ENCODE data around the gene C1QTNF12.
"Not testable (repeated sequence)": the region's sequence is repeated elsewhere in the genome, so short reads cannot be mapped to it uniquely, and the experiment has no call there.

C1QTNF12 gene

DNA sequence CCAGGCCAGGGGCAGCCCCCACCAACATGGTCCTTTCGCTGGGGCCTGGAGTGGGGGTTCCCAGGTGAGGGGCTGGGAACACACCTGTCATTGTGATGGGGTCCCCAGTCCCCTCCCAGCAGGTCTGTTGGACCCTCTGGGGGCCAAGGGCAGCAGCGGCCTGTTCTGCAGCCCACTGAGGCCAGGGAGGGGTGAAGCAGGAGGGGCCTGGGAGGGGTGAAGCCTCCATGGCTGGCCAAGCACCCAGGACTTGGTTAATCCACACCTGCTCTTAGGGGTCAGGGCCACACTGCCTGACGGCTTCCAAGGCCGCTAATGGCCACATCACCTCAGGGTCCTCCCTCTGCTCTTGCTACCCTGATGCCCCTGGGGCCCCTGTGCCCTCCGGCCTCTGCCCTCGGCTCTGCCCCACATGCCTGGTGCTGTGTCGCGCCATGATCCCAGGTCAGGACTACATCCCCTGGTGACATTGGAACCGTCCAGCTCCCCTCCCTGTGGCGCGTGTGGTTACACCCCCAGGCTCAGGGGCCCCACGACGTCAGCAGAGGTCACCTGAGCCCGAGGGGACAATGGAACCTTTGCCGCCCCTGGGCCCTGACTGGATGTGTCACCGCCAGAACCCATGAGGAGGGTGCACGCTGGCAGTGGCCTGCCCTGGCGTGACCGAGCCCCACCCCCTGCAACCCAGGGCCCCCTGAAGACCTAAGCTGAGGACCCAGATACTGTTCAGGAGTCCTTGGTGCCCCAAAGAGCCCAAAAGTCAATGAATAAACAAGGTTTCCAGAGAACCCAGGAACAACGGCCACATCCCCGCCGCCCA is 47.2 kb downstream of the C1QTNF12 start:
- peaks cover 6 to 16% of the 10 kb centered on the region in 2 donors for H3K27me3 ChIP-seq (ENCODE audit: control insufficient read depth in 1 of 2, insufficient read depth in 2 of 2, low read length in 2 of 2)
- H3K4me3 ChIP-seq (ENCODE audit: low read length in 2 of 2), result no peak overlapping the region
- no peaks in the 10 kb centered on the region for H3K9me3 ChIP-seq (ENCODE audit: control insufficient read depth in 2 of 2, low read length in 2 of 2)
- no peaks in the 10 kb centered on the region for H3K36me3 ChIP-seq (ENCODE audit: control insufficient read depth in 2 of 2, insufficient read depth in 2 of 2, low read length in 2 of 2)
- no peaks in the 10 kb centered on the region for H3K4me1 ChIP-seq (ENCODE audit: control insufficient read depth, insufficient read depth, low read length)
- no peak overlapping the region for H3K9ac ChIP-seq (ENCODE audit: low read length in 2 of 2)
- H3K27ac ChIP-seq (ENCODE audit: low read length), result no peak overlapping the region

GRCh38 chr1:1198423-1199140 is 47.9 kb downstream of the C1QTNF12 start:
- no peaks in the 10 kb centered on the region for H3K9me3 ChIP-seq (ENCODE audit: control insufficient read depth in 2 of 2, low read length in 2 of 2)

DNA sequence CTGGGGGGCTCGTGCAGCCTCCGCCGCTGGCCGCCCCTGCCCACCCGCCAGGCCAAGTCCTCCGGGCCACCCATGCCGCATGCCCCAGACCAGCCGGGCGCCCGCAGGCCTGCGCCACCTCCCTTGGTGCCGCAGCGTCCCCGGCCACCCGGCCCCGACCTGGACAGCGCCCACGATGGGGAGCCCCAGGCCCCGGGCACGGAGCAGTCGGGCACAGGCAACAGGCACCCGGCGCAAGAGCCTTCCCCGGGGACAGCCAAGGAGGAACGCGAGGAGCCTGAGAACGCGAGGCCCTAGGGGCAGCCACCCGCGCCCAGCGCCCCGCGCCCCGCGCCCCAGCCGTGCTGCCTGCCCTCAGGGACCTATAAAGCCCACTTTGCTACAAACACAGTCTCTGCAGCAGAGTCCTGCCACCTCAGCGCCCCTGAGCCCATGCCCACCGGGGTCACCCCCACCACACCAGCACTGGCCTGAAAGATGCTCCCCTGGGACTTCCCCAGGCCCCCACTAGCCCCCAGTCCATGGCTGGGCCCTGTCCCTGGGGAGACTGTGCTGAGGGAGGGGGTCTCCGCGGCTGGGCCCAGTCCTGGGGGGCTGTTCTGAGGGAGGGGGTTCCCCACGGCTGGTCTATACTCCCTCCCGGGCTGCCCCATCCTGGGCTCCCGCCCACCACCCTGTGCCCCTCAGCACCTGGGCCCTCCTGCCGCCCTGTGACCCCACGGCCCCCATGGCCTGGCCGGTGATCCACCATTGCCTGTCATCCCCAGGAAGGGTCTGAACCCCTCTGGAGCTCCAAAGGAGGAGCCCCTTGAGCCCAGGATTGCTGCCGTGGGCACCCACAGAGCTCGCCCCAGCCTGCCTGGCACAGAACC is 48.7 kb downstream of the C1QTNF12 start:
- no peak overlapping the region for H3K4me3 ChIP-seq (ENCODE audit: low read length in 2 of 2)
- no peaks in the 10 kb centered on the region for H3K9me3 ChIP-seq (ENCODE audit: control insufficient read depth in 2 of 2, low read length in 2 of 2)
- no peak overlapping the region for H3K9ac ChIP-seq (ENCODE audit: low read length in 2 of 2)
- H3K36me3 ChIP-seq (ENCODE audit: control insufficient read depth in 2 of 2, insufficient read depth in 2 of 2, low read length in 2 of 2), result no peaks in the 10 kb centered on the region
- H3K27ac ChIP-seq (ENCODE audit: low read length), result no peak overlapping the region
- peaks cover 4 to 13% of the 10 kb centered on the region in 2 donors for H3K27me3 ChIP-seq (ENCODE audit: control insufficient read depth in 1 of 2, insufficient read depth in 2 of 2, low read length in 2 of 2)
- no peaks in the 10 kb centered on the region for H3K4me1 ChIP-seq (ENCODE audit: control insufficient read depth, insufficient read depth, low read length)

More at GRCh38 chr1:1198423-1199140, 47.9 kb downstream of the C1QTNF12 start:
- no peak overlapping the region for H3K27ac ChIP-seq (ENCODE audit: low read length)
- H3K36me3 ChIP-seq (ENCODE audit: control insufficient read depth in 2 of 2, insufficient read depth in 2 of 2, low read length in 2 of 2), result no peaks in the 10 kb centered on the region
- no peak overlapping the region for H3K4me3 ChIP-seq (ENCODE audit: low read length in 2 of 2)
- H3K4me1 ChIP-seq (ENCODE audit: control insufficient read depth, insufficient read depth, low read length), result no peaks in the 10 kb centered on the region
- no peak overlapping the region for H3K9ac ChIP-seq (ENCODE audit: low read length in 2 of 2)
- peaks cover 4 to 16% of the 10 kb centered on the region in 2 donors for H3K27me3 ChIP-seq (ENCODE audit: control insufficient read depth in 1 of 2, insufficient read depth in 2 of 2, low read length in 2 of 2)

- no peak overlapping the region for H3K27ac ChIP-seq (ENCODE audit: low read length)
Observed at GRCh38 chr1:1197188-1197500, 49.4 kb downstream of the C1QTNF12 start.

DNA sequence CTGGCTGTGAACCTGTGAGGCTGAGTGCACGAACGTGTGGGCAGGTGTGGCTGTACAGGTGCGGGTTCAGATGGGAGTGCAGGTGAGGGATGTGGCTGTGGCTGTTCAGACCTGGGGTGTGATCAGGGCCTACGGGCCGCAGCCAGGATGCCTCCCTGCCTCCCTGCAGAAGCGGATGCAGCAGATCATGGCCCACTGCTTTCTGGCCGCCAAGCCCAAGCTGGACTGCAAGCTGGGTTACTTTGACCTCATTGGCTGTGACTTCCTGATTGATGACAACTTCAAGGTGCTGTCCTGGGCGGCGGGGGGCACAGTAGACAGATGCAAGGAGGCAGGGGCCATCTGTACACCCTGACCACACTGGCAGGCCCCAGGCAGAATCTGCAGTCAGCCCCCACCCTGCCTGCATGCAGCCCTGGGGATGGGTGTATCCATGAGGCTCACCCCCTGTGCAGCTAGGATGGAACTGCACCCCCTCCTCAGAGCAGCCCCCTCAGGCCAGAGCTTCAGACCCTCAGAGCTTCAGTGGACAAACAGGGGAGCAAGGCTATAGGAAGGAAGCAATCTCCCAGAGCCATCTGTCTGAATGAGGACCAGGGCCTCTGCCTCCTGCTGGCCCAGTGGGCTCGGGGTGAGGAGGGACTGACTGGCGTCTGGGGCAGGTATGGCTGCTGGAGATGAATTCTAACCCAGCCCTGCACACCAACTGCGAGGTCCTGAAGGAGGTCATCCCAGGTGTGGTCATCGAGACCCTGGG is 49.9 kb downstream of the C1QTNF12 start:
- Histone ChIP-seq H3K27ac (ENCODE audit: low read length) (no peak overlapping the region), H3K9me3 (ENCODE audit: control insufficient read depth in 2 of 2, low read length in 2 of 2) (no peaks in the 10 kb centered on the region), H3K4me3 (ENCODE audit: low read length in 2 of 2) (no peak overlapping the region), H3K4me1 (ENCODE audit: control insufficient read depth, insufficient read depth, low read length) (no peaks in the 10 kb centered on the region), H3K9ac (ENCODE audit: low read length in 2 of 2) (no peak overlapping the region), H3K36me3 (ENCODE audit: control insufficient read depth in 2 of 2, insufficient read depth in 2 of 2, low read length in 2 of 2) (no peaks in the 10 kb centered on the region), H3K27me3 (ENCODE audit: control insufficient read depth in 1 of 2, insufficient read depth in 2 of 2, low read length in 2 of 2) (peaks cover 4 to 13% of the 10 kb centered on the region in 2 donors)

More at GRCh38 chr1:1197188-1197500, 49.4 kb downstream of the C1QTNF12 start:
- Histone ChIP-seq H3K4me1 (ENCODE audit: control insufficient read depth, insufficient read depth, low read length) (no peaks in the 10 kb centered on the region), H3K9ac (ENCODE audit: low read length in 2 of 2) (no peak overlapping the region), H3K27me3 (ENCODE audit: control insufficient read depth in 1 of 2, insufficient read depth in 2 of 2, low read length in 2 of 2) (peaks cover 4 to 13% of the 10 kb centered on the region in 2 donors), H3K36me3 (ENCODE audit: control insufficient read depth in 2 of 2, insufficient read depth in 2 of 2, low read length in 2 of 2) (no peaks in the 10 kb centered on the region), H3K4me3 (ENCODE audit: low read length in 2 of 2) (no peak overlapping the region), H3K9me3 (ENCODE audit: control insufficient read depth in 2 of 2, low read length in 2 of 2) (no peaks in the 10 kb centered on the region)

DNA sequence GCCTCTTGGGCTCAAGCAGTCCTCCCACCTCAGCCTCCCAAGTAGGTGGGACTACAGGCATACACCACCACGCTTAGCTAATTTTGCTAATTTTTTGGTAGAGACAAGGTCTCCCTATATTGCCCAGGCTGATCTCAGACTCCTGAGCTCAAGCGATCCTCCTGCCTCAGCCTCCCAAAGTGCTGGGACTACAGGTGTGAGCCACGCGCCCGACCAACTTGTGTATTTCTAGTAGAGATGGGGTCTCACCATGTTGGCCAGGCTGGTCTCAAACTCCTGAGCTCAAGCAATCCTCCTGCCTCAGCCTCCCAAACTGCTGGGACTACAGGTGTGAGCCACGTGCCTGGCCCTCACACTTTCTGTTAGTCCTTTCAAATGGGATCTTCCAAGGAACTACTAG is 50.8 kb downstream of the C1QTNF12 start:
- H3K4me3 ChIP-seq (ENCODE audit: low read length in 2 of 2); H3K27ac ChIP-seq (ENCODE audit: low read length); H3K9me3 ChIP-seq (ENCODE audit: control insufficient read depth in 2 of 2, low read length in 2 of 2); H3K27me3 ChIP-seq (ENCODE audit: control insufficient read depth in 1 of 2, insufficient read depth in 2 of 2, low read length in 2 of 2); H3K36me3 ChIP-seq (ENCODE audit: control insufficient read depth in 2 of 2, insufficient read depth in 2 of 2, low read length in 2 of 2); H3K9ac ChIP-seq (ENCODE audit: low read length in 2 of 2); H3K4me1 ChIP-seq (ENCODE audit: control insufficient read depth, insufficient read depth, low read length): not testable (repeated sequence)

- no peaks in the 10 kb centered on the region for H3K36me3 ChIP-seq (ENCODE audit: control insufficient read depth in 2 of 2, insufficient read depth in 2 of 2, low read length in 2 of 2)
- H3K4me1 ChIP-seq (ENCODE audit: control insufficient read depth, insufficient read depth, low read length), result no peaks in the 10 kb centered on the region
- no peaks in the 10 kb centered on the region for H3K9me3 ChIP-seq (ENCODE audit: control insufficient read depth in 2 of 2, low read length in 2 of 2)
- H3K27ac ChIP-seq (ENCODE audit: low read length), result no peak overlapping the region
- H3K4me3 ChIP-seq (ENCODE audit: low read length in 2 of 2), result no peak overlapping the region
- H3K9ac ChIP-seq (ENCODE audit: low read length in 2 of 2), result no peak overlapping the region
- no peaks in the 10 kb centered on the region for H3K27me3 ChIP-seq (ENCODE audit: control insufficient read depth in 1 of 2, insufficient read depth in 2 of 2, low read length in 2 of 2)
Observed at GRCh38 chr1:1194723-1195122, 51.8 kb downstream of the C1QTNF12 start.
